Panc1 (cell line): ENCODE measurements around the gene THAP9. TPM values are rescaled to one million over a fixed set of nuclear protein-coding genes. Genes with fewer than 3 reads are reported as not detected.

Experiments used
- ATAC-seq: fragments of 200-7000 bp; cut with Tn5 transposase; 2 replicates; pipeline ENCODE4 v1.9.1; 2020; ENCODE audit warnings: mild to moderate bottlenecking, moderate library complexity
- BruUV-seq: library from RNA; stranded (reverse); fragments of 400-500 nt; replicated peaks from 2 replicates; lab custom pipeline; 2021; lab: Mats Ljungman, UMichigan
- CTCF ChIA-PET: fragments of 300-600 bp; sonication (Branson Sonifier 250); formaldehyde crosslinking; loops from one replicate; lab custom pipeline; 2022; ENCODE audit warnings: antibody characterized with exemption; lab: Charles Lee
- POLR2A ChIA-PET: fragments of 300-600 bp; sonication (Branson Sonifier 250); formaldehyde crosslinking; loops from one replicate; lab custom pipeline; 2022; ENCODE audit warnings: antibody characterized with exemption; lab: Charles Lee
- DNase-seq: peaks from one replicate; pipeline ENCODE4 v3.0.0-alpha.2; 2010; ENCODE audit warnings: low read depth, low spot score
- H3K27ac ChIP-seq: 2 replicates; pipeline ENCODE4 v1.5.1; 2011; ENCODE audit warnings: mild to moderate bottlenecking, low read length, inconsistent platforms
- H3K27me3 ChIP-seq: fragments of 200-500 bp; sonication (Bioruptor generic); 2 replicates; pipeline ENCODE4 v1.6.0; 2014; ENCODE audit warnings: low read length, inconsistent platforms; ENCODE audit not compliant: control insufficient read depth, insufficient read depth
- H3K36me3 ChIP-seq: fragments of 200-500 bp; sonication (Bioruptor generic); 2 replicates; pipeline ENCODE4 v1.5.1; 2014; ENCODE audit warnings: inconsistent platforms, mild to moderate bottlenecking, low read length, moderate library complexity; ENCODE audit not compliant: control insufficient read depth, insufficient read depth
- H3K4me1 ChIP-seq: 2 replicates; pipeline ENCODE4 v1.5.1; 2011; ENCODE audit warnings: inconsistent platforms, mild to moderate bottlenecking, low read length, moderate library complexity; ENCODE audit not compliant: control insufficient read depth, insufficient read depth
- H3K4me3 ChIP-seq, 2 experiments: 2 replicates each; pipeline ENCODE4 v1.5.1; 2011 to 2012; ENCODE audit warnings: low read depth in 2 of 2, low read length in 2 of 2, mild to moderate bottlenecking in 2 of 2, inconsistent platforms in 1 of 2, moderate library complexity in 1 of 2
- H3K9me3 ChIP-seq: fragments of 200-500 bp; sonication (Bioruptor generic); 2 replicates; pipeline ENCODE4 v1.5.1; 2014; ENCODE audit warnings: low read depth, mild to moderate bottlenecking, inconsistent platforms, low read length, moderate library complexity; ENCODE audit not compliant: control insufficient read depth, insufficient read depth
- CTCF ChIP-seq: fragments of 450-650 bp; IDR thresholded peaks from 2 replicates; pipeline ENCODE4 v1.5.1; 2017; ENCODE audit warnings: mild to moderate bottlenecking
- POLR2AphosphoS5 ChIP-seq: IDR thresholded peaks from 2 replicates; pipeline ENCODE4 v1.6.1; 2012; ENCODE audit warnings: mild to moderate bottlenecking, low read depth, low read length, moderate library complexity
- REST ChIP-seq, 2 experiments: IDR thresholded peaks; 2 replicates each; pipeline ENCODE4 v1.6.1; 2011 to 2012; ENCODE audit warnings: low read depth in 2 of 2, control low read depth in 1 of 2, low read length in 1 of 2, mild to moderate bottlenecking in 1 of 2, moderate library complexity in 1 of 2; ENCODE audit not compliant: insufficient read depth in 1 of 2
- SIN3A ChIP-seq: IDR thresholded peaks from 2 replicates; pipeline ENCODE4 v1.6.1; 2012; ENCODE audit warnings: low read depth, mild to moderate bottlenecking, low read length, moderate library complexity, borderline replicate concordance; ENCODE audit not compliant: insufficient read depth
- TCF7L2 ChIP-seq: IDR thresholded peaks from 2 replicates; pipeline ENCODE4 v1.6.1; 2011; ENCODE audit warnings: mild to moderate bottlenecking, low read depth, low read length, inconsistent platforms
- in situ Hi-C: cut with HindIII; loops from 2 replicates; pipeline ENCODE4 v1.10.0; 2016; ENCODE audit warnings: low sequenced_read_pairs, low pct_unique_long_range_greater_than_20kb
- intact Hi-C: fragments of 100-400 bp; cut with micrococcal nuclease; formaldehyde crosslinking; loops from one replicate; pipeline ENCODE4 v1.10.0; 2022; ENCODE audit not compliant: unreplicated experiment
- total RNA-seq: library from RNA; stranded (reverse); gene quantifications from one replicate; pipeline ENCODE4 v1.2.1, GENCODE V29; 2021; ENCODE audit not compliant: unreplicated experiment

Gene THAP9
- total RNA-seq, 1 experiment from 2014 or later, result 3.0 TPM

- no TSS peak for BruUV-seq
- ATAC-seq, result no peak
- no peak for DNase-seq
- CTCF ChIA-PET, result no interaction called here
- intact Hi-C loops (no loop called here), in situ Hi-C loops (no loop called here)
- Histone ChIP-seq H3K9me3 (no peaks in the 10 kb centered on the region), H3K4me3 (no peak overlapping the region), H3K27me3 (no peaks in the 10 kb centered on the region), H3K36me3 (peaks cover 2% of the 10 kb centered on the region), H3K4me1 (peaks cover 17% of the 10 kb centered on the region), H3K27ac (peak overlapping the region; percentile 44)
- TF ChIP-seq TCF7L2 (no peak), SIN3A (no peak), POLR2AphosphoS5 (no peak), REST (IDR thresholded peaks at IDR 0.05; ENCODE audit: insufficient read depth in 1 of 2, low read depth in 2 of 2, low read length in 1 of 2) (no peak), CTCF (no peak)
- POLR2A ChIA-PET, result interaction anchor here (0.5 kb wide), 1 partner anchor 221 kb away, joined by 3 read pairs; no protein-coding TSS in a partner anchor
These were observed 14.2 kb upstream of the THAP9 start for GRCh38 chr4:82886147-82886942.

- peak overlapping the region; percentile 92 for H3K27ac ChIP-seq
- ChIA-PET CTCF (no interaction called here), POLR2A (no interaction called here)
- H3K36me3 ChIP-seq, result no peaks in the 10 kb centered on the region; the same call in none of the 2 replicates
- in situ Hi-C loops, result no loop called here
- no peaks in the 10 kb centered on the region for H3K27me3 ChIP-seq
- peaks cover 33% of the 10 kb centered on the region for H3K4me1 ChIP-seq
- no peak for DNase-seq
- intact Hi-C loops, result no loop called here
- peak overlapping the region; percentile 87 to 90 for H3K4me3 ChIP-seq
- TF ChIP-seq TCF7L2 (no peak), CTCF (no peak), SIN3A (no peak), REST (IDR thresholded peaks at IDR 0.05; ENCODE audit: insufficient read depth in 1 of 2, low read depth in 2 of 2, low read length in 1 of 2) (no peak), POLR2AphosphoS5 (no peak)
- no peak for ATAC-seq
- no TSS peak for BruUV-seq
- H3K9me3 ChIP-seq, result no peaks in the 10 kb centered on the region
These were observed 11.2 kb upstream of the THAP9 start for GRCh38 chr4:82889287-82889686.
